Measurements from ENCODE around the gene NEK6. TPM values are rescaled to one million over a fixed set of nuclear protein-coding genes. Genes with fewer than 3 reads are reported as not detected.

NEK6 gene
- total and polyA plus RNA-seq, 2 of the 8 experiments (the other 6 are each of a cell fraction or from before 2014, with no cell fraction given), result 17.7 to 19.7 TPM

- no peak for DNase-seq (ENCODE audit: low read depth in 1 of 2, low spot score in 2 of 2)
- peaks cover 2 to 8% of the 10 kb centered on the region in 2 experiments for H4K20me1 ChIP-seq (replicated peaks in 1 of 2; ENCODE audit: control insufficient read depth in 1 of 2, insufficient read depth in 2 of 2, low read length in 2 of 2)
- no peak overlapping the region for H3K14ac ChIP-seq (ENCODE audit: insufficient read length)
- H2BK12ac ChIP-seq (ENCODE audit: low read depth, low read length), result peak overlapping the region; percentile 62; the same call in 1 of the 2 replicates
- no peaks in the 10 kb centered on the region for H3K36me3 ChIP-seq (ENCODE audit: control insufficient read depth in 2 of 4, insufficient read depth in 4 of 4, low read length in 3 of 4)
- no peak overlapping the region for H3K56ac ChIP-seq (replicated peaks; ENCODE audit: insufficient read length, low read depth, low read length)
- 90% methylated on average over 14 of the region's 14 CpGs; no CpG with 5 or more reads in 1 of the 2 experiments for WGBS, 2 experiments (ENCODE audit: extremely low coverage in 1 of 2, insufficient coverage in 1 of 2, insufficient read length in 1 of 2, insufficient replicate concordance in 2 of 2, low coverage in 1 of 2, low lambda C conversion rate in 2 of 2, missing lambda C conversion rate in 1 of 2)
- H2BK120ac ChIP-seq (replicated peaks; ENCODE audit: low read depth, low read length), result no peak overlapping the region
- no peaks in the 10 kb centered on the region for H3K9me3 ChIP-seq (ENCODE audit: insufficient read depth in 2 of 2, low read depth in 1 of 2, low read length in 1 of 2)
- H3K18ac ChIP-seq (ENCODE audit: extremely low read depth, low read length), result peak overlapping the region; percentile 34; the same call in 1 of the 2 replicates
- H3K79me2 ChIP-seq (ENCODE audit: control insufficient read depth in 1 of 2, insufficient read depth in 2 of 2, low read length in 2 of 2), result no peaks in the 10 kb centered on the region
- H2AFZ ChIP-seq (ENCODE audit: low read length), result no peak overlapping the region
- no peak overlapping the region for H3K4me3 ChIP-seq (ENCODE audit: extremely low read depth in 1 of 4, insufficient read depth in 2 of 4, low read depth in 3 of 4, low read length in 4 of 4)
- H4K8ac ChIP-seq (ENCODE audit: extremely low read depth, insufficient read depth, low read length), result no peak overlapping the region; the same call in 1 of the 2 replicates
- peak overlapping the region; percentile 56 for H2BK5ac ChIP-seq (ENCODE audit: low read depth, low read length)
- no peak overlapping the region for H3K4me2 ChIP-seq (ENCODE audit: insufficient read depth in 1 of 2, low read depth in 2 of 2, low read length in 2 of 2)
- TF ChIP-seq RFX5 (IDR thresholded peaks at IDR 0.05; ENCODE audit: borderline replicate concordance, low read depth, low read length) (no peak), KDM1A (IDR thresholded peaks at IDR 0.05; ENCODE audit: borderline replicate concordance, low read length) (peak; percentile 96)
- peak overlapping the region; percentile 34 for H2BK15ac ChIP-seq (ENCODE audit: low read length)
- no peaks in the 10 kb centered on the region for H3K27me3 ChIP-seq (replicated peaks in 1 of 4; ENCODE audit: control insufficient read depth in 3 of 4, extremely low read depth in 1 of 4, insufficient read depth in 3 of 4, low read length in 3 of 4)
- peak overlapping the region; percentile 72 for H2BK20ac ChIP-seq (ENCODE audit: low read length)
- no peak overlapping the region for H3K9ac ChIP-seq (replicated peaks in 1 of 4; ENCODE audit: extremely low read depth in 1 of 4, low read depth in 3 of 4, low read length in 3 of 4)
- H3K79me1 ChIP-seq (ENCODE audit: low read depth, low read length), result peaks cover 7% of the 10 kb centered on the region; the same call in 1 of the 2 replicates
- no peak overlapping the region for H4K5ac ChIP-seq (ENCODE audit: insufficient read length, low read depth, low read length)
- no peak overlapping the region for H4K91ac ChIP-seq (replicated peaks; ENCODE audit: insufficient read length, low read length)
- H3K27ac ChIP-seq (ENCODE audit: low read depth, low read length), result 0 out of 2 replicates have a peak overlapping the region, but pooled peaks have one; percentile 17
- no peaks in the 10 kb centered on the region for H3K23me2 ChIP-seq (ENCODE audit: low read depth, low read length)
- POLR2A ChIA-PET (ENCODE audit: partially characterized antibody), result interaction anchor here (1.1 to 2.1 kb wide), 2 partner anchors 32 to 38 kb away, joined by 4 to 5 read pairs; no protein-coding TSS in a partner anchor
- H3K4ac ChIP-seq (replicated peaks; ENCODE audit: insufficient read length, low read depth, low read length), result peak overlapping the region; percentile 39
- H2AK5ac ChIP-seq (ENCODE audit: low read depth, low read length), result 0 out of 2 replicates have a peak overlapping the region, but pooled peaks have one; percentile 15
- no peak for FAIRE-seq
- H3K23ac ChIP-seq (ENCODE audit: insufficient read length), result no peak overlapping the region
- CTCF ChIA-PET (ENCODE audit: partially characterized antibody), result interaction anchor here (0.8 to 2.4 kb wide), 11 partner anchors 9 to 184 kb away, joined by 3 to 23 read pairs (median 4); no protein-coding TSS in a partner anchor
- H3K4me1 ChIP-seq (replicated peaks in 1 of 4; ENCODE audit: control insufficient read depth in 3 of 4, insufficient read depth in 4 of 4, low read length in 3 of 4), result peaks cover 0 to 25% (median 12%) of the 10 kb centered on the region in 4 experiments; a peak in 5 of 7 replicates
These were observed 39.2 kb downstream of the NEK6 start for GRCh38 chr9:124296796-124297550.

Data from H1 (cell line).